GM19372 (cell line): ENCODE results near the gene OR11L1.

Experiments used
- ATAC-seq: cut with Tn5 transposase; IDR thresholded peaks from one replicate; pipeline ENCODE4 v1.9.1; 2021; ENCODE audit warnings: mild to moderate bottlenecking, low read depth, moderate library complexity; ENCODE audit not compliant: unreplicated experiment

OR11L1 gene, protein sequence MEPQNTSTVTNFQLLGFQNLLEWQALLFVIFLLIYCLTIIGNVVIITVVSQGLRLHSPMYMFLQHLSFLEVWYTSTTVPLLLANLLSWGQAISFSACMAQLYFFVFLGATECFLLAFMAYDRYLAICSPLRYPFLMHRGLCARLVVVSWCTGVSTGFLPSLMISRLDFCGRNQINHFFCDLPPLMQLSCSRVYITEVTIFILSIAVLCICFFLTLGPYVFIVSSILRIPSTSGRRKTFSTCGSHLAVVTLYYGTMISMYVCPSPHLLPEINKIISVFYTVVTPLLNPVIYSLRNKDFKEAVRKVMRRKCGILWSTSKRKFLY

DNA sequence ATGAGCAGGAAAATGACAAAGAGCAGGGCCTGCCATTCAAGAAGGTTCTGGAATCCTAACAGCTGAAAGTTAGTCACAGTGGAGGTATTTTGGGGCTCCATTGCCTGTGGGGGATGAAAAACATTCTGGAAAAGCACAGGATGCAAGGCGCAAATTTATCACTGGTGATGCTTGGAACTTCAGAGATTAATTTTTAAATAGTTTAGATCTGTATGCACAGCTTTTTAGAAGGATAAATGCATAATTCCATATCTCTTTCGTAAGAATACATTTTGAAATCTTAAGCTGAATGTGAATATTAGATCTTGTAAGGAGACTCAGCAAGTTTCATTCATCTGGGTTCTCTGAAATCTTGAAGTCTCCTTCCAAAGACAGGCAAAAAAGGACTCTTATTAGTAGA, at the start of gene OR11L1:
Gene OR11L1 (minus strand): TSS at position 101 of the 400 bp plus-strand sequence. CDS start 0 bp downstream, at position 101.
- no peak for ATAC-seq

DNA sequence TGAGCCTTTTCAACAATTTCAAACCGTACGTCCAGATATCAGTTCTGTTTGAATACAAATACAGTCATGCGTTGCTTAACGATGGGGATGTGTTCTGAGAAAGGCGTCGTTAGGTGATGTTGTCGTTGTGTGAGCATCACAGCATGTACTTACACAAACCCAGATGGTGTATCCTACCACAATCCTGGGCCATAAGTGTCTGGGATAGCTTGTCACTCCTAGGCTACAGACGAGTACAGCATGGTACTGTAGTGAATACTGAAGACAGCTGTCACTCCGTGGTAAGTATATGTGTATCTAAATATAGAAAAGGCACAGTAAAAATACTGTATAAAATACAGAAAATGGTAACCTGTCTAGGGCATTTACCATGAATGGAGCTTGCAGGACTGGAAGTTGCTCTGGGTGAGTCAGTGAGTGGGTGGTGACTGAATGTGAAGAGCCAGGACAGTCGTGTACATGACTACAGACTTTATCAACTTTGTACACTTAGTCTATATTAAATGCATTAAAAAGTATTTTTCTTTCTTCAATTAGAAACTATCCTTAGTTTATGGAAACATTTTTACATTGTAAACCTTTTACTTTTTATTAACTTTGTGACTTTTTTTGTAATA, 43.2 kb upstream of the OR11L1 start:
- no peak for ATAC-seq

DNA sequence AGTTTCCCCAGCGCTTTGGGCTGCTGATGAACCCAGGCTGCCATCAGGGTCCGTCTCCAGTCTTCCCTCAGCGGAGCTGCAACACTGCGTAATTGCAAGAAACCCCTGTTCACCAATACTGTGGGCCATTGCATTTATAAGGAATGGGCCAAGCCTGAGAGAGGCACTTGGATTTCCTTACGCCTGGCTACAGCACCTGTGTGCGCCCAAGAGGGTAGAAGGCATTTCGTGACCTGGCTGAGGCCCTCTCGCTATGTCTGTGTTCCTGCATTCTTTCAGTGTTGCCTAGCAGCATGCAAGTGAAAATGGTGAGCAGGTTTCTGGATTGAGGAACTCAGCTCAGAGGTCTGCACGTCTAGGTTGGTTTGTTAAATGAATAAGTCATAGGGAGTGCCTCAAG, 41.6 kb upstream of the OR11L1 start:
- no peak for ATAC-seq

DNA sequence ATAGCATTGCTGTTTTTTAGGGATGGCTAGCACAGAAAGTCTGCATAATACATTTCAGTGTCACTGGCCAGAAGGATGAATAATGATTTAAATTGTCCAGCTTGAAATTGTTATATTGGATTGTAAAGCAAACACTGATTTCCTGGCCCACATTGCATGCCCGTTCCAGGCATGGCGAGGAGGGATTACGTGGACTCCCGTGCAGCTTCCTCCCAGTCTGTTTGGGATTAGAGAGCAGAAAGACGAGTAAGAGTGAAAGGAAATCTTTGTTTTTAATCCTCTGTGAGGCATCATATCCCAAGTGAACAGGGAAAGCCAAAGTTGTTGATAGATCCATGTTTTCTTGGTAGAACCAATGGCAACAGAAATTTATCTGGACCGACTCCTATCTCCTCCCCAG, 23.7 kb upstream of the OR11L1 start:
- no peak for ATAC-seq

DNA sequence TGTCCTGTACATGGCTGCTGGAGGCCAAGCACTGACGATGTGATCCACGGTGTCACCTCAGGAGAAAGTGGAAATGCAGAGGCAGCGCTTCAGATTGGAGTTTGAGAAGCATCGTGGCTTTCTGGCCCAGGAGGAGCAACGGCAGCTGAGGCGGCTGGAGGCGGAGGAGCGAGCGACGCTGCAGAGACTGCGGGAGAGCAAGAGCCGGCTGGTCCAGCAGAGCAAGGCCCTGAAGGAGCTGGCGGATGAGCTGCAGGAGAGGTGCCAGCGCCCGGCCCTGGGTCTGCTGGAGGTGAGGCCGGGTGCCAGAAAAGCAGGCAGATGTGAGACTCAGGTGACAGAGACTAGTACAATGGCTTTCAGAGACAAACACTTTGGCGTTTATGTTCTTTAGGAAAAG, 22.9 kb upstream of the OR11L1 start:
- ATAC-seq = no peak

DNA sequence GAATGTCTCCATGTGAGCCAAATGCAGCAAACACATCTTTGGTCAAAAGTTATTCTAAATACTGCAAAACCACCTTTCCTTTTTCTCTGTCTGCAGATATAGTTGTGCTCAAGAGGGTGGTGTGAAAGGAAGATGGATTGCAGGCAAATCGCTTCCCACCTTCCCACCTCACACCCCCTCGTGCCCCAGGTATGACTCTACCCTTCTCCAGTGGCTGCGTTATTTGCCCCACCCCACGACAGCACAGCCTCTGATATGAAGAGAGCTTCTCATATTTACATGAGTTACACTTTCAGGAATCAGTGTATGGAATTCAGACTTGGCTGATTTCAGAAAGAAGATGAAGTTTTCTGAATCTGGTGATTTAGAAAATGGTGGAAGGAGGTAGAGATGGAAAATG, 21.1 kb upstream of the OR11L1 start:
- no peak for ATAC-seq

DNA sequence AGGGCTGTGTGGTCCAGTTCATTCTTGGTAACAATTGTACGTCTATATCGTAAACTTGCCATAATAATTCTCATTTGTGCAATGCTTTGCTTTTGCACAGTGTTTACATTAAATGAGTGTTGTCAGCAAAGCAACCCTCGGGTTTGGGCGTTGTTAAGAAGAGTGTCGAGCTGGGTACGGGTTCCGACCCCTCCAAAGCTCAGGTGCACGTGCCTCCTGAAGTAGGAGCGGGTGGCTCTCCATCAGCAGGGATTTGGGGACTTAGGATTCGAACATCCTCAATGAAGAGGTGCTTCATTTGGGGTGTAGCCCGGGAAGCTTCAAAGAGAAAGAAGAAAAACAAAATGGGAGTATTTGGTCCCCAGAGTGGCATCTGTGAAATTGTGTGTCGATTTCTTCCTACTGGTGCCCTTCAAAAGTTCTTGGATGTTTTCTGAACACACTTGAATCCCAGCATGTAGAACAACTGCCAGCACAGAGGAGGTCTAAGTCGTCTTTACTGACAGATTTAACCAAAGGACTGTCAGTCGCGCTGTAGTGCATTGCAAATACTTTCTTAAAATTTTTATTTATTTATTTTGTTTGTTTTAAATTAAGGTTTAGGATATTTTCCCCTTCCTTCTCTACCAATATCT, 16.4 kb upstream of the OR11L1 start:
- ATAC-seq = no peak

DNA sequence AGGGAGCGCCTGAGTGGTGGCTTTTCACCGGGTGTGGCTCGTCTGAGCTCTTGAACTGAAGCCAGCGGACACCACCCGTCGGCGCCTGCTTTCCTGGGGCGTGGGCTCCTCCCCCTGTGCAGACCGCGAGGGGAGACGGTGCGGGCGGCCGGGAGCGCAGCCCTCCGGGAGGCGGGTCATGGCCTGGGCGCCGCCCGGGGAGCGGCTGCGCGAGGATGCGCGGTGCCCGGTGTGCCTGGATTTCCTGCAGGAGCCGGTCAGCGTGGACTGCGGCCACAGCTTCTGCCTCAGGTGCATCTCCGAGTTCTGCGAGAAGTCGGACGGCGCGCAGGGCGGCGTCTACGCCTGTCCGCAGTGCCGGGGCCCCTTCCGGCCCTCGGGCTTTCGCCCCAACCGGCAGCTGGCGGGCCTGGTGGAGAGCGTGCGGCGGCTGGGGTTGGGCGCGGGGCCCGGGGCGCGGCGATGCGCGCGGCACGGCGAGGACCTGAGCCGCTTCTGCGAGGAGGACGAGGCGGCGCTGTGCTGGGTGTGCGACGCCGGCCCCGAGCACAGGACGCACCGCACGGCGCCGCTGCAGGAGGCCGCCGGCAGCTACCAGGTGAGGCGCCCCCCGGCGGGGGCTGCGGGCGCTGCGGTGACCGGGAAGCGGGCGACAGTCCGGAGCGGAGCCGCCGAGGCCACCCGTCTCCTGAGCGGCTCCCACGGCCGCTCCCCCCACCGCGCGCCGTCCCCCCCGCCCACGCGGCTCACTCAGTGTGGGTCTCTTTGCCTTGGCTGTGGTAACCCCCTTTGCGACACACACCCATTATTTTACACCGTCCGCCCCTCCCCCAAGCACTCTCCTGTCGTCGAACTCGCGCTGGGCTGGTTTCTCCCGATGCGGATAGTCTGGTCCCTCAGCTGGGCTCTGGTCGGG, 15.6 kb upstream of the OR11L1 start, which contains the start of gene TRIM58:
Gene TRIM58 (plus strand): TSS at position 119 of the 916 bp plus-strand sequence. CDS start 60 bp downstream, at position 179.
- ATAC-seq = no peak

DNA sequence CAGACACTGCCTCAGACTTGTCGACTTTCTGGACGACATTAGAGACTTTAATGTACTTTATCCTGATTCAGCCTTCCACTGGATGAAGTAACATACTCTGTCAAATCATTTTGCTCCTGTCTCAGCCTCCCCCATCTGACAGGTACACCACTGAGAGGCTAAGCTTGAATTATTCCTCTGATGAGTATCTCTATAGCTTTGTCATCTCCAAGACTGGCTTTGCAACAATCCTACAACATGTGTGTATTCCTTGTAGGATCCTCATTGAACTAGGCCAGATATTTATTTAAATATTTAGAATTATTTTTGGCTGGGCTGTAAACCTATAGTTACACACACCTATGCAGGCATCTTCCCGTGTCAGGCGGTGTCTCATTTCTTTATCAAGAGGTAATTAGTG, 14.2 kb upstream of the OR11L1 start:
- no peak for ATAC-seq

DNA sequence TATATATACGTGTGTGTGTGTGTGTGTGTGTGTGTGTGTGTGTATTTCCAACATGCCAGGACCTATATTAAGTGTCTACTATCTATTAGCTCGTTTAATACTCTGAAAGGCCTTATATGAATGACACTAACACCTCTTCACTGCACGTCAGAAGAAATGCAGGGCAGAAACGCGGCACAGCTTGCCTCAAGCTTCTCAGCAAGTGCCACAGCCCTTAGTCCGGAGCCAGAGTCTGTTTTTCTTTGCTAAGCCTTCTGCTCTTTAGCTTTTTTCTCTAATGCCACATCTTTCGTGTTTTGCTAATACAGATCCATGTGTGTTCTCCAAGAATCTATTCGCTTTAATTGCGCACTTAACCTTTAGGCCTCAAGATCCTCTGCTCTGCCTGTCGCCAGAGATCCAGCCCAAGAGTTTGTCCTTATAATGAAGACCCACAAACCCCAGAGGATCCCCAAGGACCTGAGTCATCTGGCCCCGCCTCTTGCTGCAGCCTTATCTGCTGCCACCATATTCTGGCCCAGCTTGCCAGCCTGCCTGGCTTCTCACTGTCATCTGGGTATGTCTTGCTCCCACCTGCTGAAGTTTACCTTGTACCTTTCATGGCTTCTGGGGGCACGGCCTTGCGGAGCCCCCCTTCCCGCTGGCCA, 13.3 kb upstream of the OR11L1 start:
- no peak for ATAC-seq

DNA sequence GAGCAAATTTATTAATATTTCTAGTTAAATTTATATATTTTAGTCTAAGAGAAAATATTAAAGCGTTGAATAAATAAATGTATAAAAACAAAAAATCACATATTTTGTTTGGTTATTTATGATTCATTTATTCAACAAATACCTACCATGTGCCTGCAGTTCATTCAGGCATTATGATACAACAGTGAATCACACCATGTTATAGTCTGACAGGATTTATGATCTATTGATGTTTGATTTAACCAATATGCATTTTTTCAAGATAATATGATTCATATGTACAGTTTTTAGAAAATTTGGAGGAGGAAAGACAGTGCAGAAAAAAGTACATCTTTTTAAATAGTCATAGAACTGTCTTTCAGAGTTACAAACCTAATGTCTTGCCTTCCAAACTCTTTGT, 7.9 kb upstream of the OR11L1 start:
- ATAC-seq = no peak

DNA sequence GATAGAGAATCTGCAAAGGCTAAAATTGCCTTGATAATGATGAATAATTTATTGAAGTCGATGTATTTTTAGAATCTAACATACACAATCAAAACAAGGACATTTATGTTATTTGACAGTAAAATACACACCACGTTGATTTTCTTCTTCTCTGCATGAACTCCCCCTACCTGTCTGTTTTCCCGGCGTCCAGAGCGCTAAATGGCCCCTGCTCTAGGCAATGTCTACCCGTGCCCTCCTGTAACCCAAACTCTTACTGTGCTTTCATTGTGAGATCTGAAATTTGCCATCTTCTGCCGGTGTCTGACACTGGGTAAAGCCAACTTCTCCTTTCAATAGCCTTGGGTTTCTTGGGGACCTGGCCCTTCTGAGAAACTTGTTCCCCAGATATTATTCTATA, 6.7 kb upstream of the OR11L1 start:
- no peak for ATAC-seq

DNA sequence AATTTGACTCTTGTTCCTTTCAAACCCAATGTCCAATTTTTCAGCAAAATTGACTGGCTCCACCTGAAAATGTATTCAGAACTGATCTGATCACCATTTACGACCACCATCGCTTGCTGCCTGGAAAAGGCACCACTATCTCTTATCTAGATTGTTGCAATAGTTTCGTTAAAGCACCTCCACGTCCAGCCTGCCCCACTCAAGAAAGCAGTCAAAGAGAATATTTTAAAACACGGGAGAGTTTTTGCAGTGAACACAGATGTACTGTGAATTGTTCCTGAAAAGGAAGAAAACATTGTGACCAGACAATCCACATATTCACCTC, 4.0 kb upstream of the OR11L1 start:
- no peak for ATAC-seq

DNA sequence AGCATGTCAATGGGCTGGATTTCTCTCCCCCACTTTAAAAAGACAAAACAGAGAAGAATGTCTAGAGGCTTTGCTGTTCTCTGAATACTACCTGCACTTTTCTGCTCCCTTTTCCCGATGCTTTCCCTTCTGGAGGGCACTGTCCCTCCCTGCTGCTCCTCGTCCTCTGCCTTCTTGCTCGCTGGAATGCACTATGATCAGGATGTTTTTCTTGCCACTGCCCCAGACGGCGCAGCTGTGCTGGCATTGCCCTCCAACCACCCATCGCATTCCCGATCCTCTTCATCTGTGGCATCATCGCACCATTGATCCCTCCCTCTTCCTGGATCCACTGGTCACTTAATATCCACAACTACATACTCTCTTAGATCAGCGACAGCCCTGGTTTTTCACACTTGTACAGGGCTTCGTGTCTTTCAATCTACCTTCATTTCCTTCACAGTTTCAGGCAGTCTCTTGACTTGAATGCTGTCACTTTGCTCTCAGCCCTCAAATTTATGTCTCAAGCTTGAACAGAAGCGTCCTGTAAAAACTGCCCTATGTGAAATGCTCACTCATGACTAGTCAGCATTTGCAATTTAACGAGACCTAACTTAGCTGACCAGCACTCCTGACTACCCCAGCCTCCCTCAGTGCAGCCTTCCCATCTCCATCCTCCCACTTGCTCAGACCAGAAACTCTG, 3.5 kb upstream of the OR11L1 start:
- no peak for ATAC-seq

DNA sequence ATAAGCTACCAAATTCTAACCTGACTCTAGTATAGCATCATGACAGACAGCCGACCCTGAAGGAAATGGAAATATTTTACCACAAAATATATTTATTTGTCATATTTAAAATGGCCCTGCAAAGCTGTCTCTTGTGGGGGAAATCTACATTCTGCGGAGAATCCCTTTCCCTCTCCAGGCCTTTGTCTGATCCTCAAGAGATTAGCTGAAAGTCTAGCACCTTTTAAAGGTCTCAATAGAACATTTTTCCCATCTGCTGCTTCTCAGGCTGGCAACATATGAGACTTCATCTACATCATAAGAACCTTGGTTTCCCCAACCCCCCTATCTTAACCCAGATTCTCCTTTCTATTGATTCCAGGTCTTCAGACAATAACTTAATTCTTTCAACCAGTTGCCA, 1.7 kb upstream of the OR11L1 start:
- no peak for ATAC-seq

DNA sequence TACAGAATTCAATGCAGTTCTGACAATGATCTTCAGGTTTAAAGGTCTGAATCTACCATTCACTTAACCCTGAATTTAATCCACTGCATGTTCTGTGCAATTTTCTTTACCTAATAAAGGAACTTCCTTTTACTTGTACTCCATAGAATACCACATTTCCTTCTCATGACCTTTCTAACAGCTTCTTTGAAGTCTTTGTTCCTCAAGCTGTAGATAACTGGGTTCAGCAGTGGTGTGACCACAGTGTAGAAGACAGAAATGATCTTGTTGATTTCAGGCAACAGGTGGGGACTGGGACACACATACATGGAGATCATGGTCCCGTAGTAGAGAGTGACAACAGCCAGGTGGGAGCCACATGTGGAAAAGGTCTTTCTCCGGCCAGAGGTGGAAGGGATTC, 878 bp downstream of the OR11L1 start:
- no peak for ATAC-seq

DNA sequence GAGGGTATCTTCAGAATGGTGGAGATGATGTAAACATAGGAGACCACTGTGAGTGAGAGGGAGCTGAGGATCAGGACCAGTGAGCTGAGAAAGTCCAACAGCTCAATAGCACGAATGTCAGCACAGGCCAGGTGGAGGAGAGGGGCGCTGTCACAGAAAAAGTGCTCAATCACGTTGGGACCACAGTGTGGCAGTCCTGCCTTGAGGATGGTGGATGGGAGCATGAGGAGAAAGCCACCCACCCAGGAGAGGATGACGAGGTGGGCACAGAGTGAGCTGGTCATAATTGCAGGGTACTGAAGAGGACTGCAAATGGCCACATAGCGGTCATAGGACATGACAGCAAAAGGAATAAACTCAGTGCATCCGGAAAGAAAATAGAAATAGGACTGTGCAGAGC, 8.1 kb downstream of the OR11L1 start:
- ATAC-seq = no peak

DNA sequence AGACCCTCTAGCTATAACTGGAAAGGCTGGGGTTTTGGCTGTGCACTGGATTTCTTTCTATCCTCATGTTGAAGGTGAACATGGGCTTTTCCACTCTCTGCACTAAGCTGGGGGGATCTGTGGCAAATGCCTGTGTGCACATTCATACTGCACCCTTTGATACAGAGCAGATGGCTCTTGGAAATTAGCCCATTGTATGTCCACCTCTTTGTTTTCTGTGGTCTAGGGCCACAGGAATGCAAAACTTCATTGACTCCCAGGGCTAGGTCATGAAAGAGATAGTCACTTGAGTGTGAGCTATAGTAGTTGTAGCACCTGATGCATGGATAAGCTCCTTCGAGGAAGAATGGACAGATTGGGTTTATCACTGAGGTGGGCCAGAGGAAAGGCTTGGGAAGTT, 12.0 kb downstream of the OR11L1 start:
- ATAC-seq = no peak

DNA sequence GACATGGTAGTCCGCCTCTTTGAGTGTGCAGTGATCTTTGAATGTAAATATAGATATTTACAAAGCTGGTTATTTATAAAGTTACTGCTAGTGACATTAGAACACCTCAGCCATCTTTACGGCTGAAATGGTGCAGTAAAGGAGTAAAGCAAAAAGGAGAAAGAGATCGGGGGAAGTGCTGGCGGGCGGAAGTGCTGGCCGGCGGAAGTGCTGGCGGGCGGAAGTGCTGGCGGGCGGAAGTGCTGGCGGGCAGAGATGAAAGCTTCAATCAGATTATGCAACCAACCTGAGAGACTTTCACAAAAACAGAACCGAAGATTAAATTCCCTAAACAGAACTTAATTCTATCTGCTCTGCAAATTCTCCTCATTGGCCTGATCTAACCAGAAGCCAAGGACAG, 16.3 kb downstream of the OR11L1 start:
- no peak for ATAC-seq

DNA sequence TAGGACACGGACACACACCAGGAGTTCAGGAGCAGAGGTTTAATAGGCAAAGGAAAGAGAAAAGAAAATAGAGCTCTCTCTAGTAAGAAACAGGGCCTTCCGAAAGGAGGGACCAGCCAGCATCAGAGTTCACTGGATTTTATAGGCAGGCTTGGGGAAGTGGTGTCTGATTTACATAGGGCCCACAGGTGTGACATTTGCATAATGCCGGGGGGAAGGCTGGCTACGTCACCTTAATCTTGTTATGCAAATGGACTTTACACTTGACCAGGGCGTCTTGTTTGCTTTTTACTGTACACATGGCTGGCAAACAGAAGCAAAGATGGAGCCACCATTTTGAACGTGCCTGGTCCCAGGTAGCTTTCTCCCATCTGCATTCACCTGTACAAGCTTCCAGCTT, 17.7 kb downstream of the OR11L1 start, which contains the start of gene OR14A16:
Gene OR14A16 (minus strand): TSS at position 97 of the 400 bp plus-strand sequence. CDS start 8,390 bp downstream, outside the sequence.
- ATAC-seq = no peak
